Epithelial cell of esophagus (primary cell): ENCODE results near the gene HELZ2.

Experiments
- DNase-seq: peaks from one replicate; pipeline ENCODE4 v3.0.0; 2010; ENCODE audit warnings: low read depth
- H3K4me3 ChIP-seq: 2 replicates; pipeline ENCODE4 v1.5.1; 2011; ENCODE audit warnings: mild to moderate bottlenecking, low read length, control low read depth
- TF ChIP-seq, protein P1 (sequence below): IDR thresholded peaks from 2 replicates; pipeline ENCODE4 v1.5.1; 2011; ENCODE audit warnings: low read depth, mild to moderate bottlenecking, low read length, control low read depth, inconsistent platforms; ENCODE audit not compliant: insufficient read depth; ENCODE audit errors: missing control alignments

HELZ2 gene

GRCh38 chr20:63546956-63547724 is 26.9 kb downstream of the HELZ2 start:
- no peak overlapping the region for H3K4me3 ChIP-seq
- TF ChIP-seq, protein P1, sequence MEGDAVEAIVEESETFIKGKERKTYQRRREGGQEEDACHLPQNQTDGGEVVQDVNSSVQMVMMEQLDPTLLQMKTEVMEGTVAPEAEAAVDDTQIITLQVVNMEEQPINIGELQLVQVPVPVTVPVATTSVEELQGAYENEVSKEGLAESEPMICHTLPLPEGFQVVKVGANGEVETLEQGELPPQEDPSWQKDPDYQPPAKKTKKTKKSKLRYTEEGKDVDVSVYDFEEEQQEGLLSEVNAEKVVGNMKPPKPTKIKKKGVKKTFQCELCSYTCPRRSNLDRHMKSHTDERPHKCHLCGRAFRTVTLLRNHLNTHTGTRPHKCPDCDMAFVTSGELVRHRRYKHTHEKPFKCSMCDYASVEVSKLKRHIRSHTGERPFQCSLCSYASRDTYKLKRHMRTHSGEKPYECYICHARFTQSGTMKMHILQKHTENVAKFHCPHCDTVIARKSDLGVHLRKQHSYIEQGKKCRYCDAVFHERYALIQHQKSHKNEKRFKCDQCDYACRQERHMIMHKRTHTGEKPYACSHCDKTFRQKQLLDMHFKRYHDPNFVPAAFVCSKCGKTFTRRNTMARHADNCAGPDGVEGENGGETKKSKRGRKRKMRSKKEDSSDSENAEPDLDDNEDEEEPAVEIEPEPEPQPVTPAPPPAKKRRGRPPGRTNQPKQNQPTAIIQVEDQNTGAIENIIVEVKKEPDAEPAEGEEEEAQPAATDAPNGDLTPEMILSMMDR = no peak

GRCh38 chr20:63546256-63546955 is 27.6 kb downstream of the HELZ2 start:
- no peak overlapping the region for H3K4me3 ChIP-seq
- TF ChIP-seq, protein P1 = no peak
- no peak for DNase-seq

More at GRCh38 chr20:63546956-63547724, 26.9 kb downstream of the HELZ2 start:
- no peak for DNase-seq

- H3K4me3 ChIP-seq = no peak overlapping the region
- TF ChIP-seq, protein P1 = no peak
- no peak for DNase-seq
These were observed 28.2 kb downstream of the HELZ2 start for GRCh38 chr20:63545814-63546213.

DNA sequence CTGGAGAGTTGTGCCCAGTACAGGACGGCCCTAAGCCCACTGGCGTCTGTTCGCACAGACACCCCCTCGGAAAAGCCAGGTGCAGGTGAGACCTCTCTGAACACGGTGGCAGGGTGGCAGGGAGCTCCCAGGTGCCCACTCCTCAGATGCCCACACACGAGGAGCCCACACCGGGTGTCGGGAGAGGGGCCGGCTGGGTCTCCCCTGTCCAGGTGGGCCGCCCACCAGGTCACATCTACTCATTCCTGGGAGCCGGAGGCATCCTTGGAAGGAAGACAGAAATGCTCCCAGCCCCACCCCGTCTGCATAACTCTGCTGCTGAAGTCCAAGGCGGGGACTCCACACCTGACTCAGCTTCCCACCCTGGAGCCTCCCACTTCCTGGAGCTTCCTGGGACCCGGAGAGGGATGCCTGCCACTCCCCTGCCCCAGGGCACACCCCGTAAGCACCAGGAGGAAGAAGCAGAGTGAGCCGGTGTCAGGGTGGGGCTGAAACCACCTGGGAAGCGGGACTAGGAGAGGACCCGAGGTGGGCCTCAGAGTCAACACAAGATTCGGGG is 29.0 kb downstream of the HELZ2 start:
- TF ChIP-seq, protein P1 = no peak
- H3K4me3 ChIP-seq = no peak overlapping the region
- DNase-seq = peak; percentile 92

GRCh38 chr20:63544241-63544957 is 29.6 kb downstream of the HELZ2 start:
- H3K4me3 ChIP-seq = no peak overlapping the region
- no peak for DNase-seq
- TF ChIP-seq, protein P1 = no peak

- no peak overlapping the region for H3K4me3 ChIP-seq
- TF ChIP-seq, protein P1 = no peak
- DNase-seq = no peak
These were observed 30.3 kb downstream of the HELZ2 start for GRCh38 chr20:63543733-63544132.
